GM21786 (cell line): ENCODE results near the gene CLDN16.

Experiments
- ATAC-seq: cut with Tn5 transposase; IDR thresholded peaks from one replicate; pipeline ENCODE4 v1.9.1; 2021; ENCODE audit not compliant: unreplicated experiment

CLDN16 gene

GRCh38 chr3:190378240-190378891, 9.6 kb upstream of the CLDN16 start:
- no peak for ATAC-seq

GRCh38 chr3:190380184-190380583, 7.8 kb upstream of the CLDN16 start:
- ATAC-seq, result no peak

DNA sequence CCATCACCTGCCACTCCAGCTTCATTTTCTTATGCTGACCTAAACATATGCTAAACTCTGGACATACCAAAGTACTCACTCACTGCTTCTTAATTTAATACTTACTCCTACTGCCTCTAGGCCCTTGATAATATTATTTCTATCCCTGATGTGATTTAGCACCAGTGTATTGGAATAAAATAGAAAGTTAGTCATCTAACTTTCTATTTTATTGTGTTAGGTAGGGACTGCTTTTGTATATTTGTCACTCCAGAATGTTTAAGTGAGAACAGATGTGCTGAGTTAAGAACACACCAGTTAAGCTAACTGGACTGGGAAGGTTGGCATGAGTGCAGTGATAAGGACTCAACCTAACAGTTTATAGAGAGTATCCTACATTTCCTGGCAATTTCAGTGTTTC, 6.5 kb upstream of the CLDN16 start:
- ATAC-seq, result no peak

GRCh38 chr3:190382082-190382481, 5.9 kb upstream of the CLDN16 start:
- no peak for ATAC-seq

- ATAC-seq, result peak; percentile 94
Measured at GRCh38 chr3:190384309-190384756, 3.6 kb upstream of the CLDN16 start.

GRCh38 chr3:190385731-190386688, 2.0 kb upstream of the CLDN16 start:
- ATAC-seq, result no peak

DNA sequence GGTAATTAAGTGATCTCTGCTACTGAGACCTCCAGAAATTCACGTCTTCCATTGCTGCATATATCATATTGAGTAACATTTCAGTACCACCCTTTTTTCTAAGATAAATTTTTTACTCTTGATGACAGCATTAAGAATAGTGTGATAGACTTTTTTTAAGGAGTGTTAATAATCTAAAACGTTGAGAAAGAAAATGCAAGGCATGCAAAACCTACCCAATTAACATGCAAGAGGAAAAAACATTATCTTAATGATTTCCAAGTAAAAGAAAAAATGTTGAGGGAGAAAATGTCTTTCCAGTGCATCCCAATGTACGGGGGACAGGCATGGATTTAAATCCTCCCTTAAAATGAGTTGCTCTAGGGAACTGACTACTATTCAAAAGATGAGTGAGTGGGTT, 740 bp downstream of the CLDN16 start:
- ATAC-seq, result no peak

DNA sequence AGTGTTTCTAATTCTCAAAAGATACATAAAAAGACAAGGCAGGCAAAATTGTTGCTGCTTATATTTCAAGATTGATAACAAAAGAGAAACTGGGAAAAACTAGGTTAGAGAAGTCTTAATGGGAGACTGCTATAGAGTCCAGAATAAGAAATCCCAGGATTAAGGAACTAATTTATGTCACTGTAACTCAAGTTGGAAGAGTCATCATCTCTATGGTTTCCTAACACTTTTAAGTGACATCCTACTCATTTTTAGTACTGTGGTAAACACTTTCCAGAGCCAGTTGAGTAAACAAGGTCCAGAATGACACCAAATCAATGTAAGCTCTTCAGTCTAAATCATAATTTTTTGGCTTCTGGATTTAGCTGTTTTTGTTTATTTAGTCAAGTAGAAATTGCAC, 8.0 kb downstream of the CLDN16 start:
- ATAC-seq, result no peak

DNA sequence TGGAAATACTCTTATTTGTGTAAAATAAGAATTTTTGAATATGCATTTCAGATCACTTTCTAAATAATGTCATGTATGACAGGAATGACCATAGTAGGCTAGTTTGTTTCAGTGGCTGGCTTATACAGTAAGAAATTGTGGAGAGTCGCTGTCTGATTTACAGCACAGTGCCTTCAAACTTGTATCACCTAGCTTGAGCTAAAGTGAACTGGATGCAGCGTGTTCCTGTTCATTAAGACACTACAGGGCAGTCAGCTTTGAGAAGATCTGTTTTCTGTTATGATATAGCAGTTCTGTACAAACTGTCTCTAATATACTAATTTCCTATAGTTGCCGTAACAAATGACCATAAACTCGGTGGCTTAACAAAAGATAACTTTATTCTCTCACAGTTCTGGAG, 9.9 kb downstream of the CLDN16 start:
- ATAC-seq, result no peak

GRCh38 chr3:190399677-190400076, 11.7 kb downstream of the CLDN16 start:
- no peak for ATAC-seq

DNA sequence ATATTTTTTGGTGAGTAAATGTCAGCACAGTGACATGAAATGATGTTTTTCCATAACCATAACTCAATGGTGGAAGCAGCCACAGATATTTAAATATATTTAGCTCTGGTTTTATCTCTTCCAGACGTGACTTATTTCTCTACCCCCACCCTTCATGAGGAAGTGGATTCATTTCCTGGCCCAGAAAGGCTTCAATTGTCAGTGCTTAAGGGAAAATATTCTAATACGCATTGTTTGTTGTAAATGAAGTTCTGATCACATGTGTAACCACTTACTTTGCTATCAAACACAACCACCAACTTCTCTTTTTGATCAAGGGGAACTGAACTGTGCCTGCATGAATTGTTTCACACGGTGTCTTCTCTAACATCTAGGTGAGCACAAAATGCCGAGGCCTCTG, 14.0 kb downstream of the CLDN16 start:
- no peak for ATAC-seq

GRCh38 chr3:190404715-190405114, 16.8 kb downstream of the CLDN16 start:
- ATAC-seq, result no peak

DNA sequence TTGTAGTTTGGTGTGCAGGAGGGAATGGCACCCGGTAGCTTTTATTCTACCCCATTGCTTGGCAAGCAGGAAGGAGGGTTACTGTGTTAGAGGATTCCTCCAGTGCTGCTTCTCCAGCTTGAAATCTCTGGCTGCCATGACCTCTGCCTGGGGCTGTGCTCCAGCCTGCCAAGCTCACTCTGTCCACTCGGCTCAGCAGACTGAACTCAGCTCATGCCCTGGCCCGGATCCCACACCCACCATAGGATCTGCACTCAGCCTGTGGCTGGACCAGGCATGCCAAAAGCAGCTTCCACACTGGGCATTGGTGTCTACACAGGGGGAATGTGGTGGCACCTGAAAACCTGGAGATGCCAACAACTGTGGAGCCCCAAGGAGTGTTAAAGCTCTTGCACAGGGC, 26.3 kb downstream of the CLDN16 start:
- ATAC-seq, result no peak

GRCh38 chr3:190424108-190424477, 36.1 kb downstream of the CLDN16 start:
- ATAC-seq, result peak; percentile 11

DNA sequence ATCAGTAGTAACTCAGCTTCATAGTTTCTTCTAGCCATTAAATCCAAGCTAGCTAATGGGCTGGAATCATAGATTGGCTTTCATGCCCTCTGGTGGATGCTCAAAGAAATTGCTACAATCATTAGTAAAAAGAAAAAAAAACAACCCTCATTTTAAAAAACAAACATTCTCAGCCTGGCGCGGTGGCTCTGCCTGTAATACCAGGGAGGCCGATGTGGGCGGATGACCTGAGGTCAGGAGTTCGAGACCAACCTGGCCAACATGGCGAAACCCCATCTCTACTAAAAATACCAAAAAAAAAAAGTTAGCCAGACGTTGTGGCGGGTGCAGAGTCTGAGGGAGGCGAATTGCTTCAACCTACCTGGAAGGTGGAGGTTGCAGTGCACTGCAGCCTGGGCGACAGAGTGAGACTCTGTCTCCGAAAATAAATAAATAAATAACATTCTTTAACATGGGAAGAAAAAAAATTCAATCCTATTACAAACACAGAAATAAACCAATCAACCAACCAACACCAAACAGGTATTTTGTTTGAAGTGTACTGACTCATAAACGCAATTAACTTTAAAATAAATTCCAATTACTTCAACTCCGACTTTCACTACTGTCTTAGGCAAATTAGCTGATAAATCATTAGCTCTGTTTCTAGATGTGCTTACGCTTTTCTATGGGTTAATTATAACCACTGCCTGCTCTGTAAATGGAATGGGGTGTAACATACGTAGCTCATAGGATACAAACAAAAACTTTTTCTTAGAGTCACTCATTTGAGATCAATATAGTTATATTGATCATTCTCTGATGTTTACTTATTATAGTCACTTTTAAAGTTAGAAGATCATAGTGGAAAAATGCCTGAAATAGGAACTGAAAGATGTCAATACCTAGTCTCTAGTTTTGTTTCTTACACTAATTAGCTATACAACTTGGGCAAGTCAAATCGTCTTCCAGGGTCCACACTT, 36.8 kb downstream of the CLDN16 start:
- peak; percentile 65 for ATAC-seq

DNA sequence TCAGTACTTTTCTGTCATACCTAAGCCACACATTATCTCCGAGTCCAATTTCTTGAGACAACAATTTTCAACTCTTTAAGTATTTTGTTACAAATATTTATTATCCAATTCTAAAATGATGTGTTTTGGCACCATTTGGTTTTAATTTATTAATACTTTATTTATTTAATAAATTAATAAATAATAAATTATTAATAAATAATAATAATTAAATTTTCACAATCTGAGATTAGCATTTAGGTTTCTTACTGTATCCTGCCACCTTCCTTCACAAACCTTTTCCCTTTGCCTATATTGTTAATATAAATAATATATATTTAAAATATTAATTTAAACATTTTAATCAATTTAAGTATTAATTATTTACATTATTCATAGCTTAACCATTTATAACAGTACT, 37.9 kb downstream of the CLDN16 start:
- ATAC-seq, result no peak

DNA sequence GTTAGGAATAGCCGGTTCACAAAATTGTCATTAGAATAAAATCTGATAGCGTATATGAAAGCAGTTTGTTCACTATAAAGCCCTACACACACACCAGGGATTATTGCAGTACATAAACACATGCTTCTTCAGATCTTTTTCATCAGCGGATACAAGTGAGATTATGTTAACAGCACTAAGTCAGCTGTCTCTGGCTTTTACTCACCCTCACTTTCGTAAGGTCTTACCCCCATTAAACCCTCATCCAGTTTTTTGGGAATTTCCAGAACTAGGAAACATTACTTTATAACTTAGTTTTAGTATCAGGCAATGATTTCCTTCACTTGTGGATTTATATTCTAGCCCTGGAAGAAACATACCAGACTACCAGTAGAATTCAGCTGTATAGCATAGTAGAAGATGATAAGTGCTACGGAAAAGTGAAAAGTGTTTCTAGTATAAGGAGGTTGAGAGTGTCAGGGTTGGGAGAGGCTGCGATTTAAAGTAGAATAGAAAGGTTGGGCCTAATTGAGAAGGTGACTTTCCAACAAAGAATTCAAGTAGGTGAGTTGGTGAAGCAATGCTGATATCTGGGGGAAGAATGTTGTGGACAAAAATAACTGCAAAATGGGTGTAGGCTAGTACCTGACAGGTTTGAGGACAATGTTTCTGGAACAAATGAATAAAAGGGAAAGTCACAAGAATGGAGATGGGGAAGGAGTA, 39.0 kb downstream of the CLDN16 start:
- ATAC-seq, result no peak

GRCh38 chr3:190429681-190430080, 41.7 kb downstream of the CLDN16 start:
- ATAC-seq, result no peak

DNA sequence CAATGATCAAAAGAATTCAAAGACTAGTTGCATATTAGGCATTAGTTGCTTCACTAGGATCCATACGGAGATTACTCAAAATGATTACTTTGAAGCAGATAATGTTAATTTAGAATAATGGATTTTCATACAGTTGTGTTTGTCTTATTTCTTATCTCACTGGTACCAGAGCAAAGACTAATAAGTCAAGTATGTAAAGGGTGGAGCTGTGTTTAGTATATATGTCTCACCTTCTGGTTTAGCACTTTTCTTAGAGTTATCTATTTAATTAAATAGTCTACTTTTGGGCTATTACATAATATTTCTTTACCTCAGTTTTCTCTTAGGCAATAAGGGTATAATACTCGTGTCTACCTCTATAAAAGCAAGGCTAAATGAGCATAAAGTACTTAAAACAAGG, 42.9 kb downstream of the CLDN16 start:
- ATAC-seq, result no peak

DNA sequence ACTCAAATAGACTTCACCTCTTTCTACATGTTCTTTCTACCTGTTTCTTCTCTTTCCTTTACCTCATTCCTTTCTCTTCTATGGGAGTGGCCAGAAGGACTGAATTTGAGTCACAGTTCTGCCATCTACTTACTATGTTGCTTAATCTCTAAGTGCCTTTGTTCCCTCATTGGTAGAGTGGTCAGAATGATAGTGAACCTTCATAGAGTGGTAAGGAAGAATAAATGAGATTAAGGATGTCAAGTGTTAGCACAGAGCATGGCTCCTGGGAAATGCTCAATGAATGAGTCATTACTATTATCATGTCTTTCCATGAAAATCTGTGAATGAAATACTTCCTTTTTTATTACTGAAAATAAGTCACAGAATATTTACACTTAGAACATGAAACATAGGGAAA, 44.3 kb downstream of the CLDN16 start:
- ATAC-seq, result no peak

GRCh38 chr3:190433626-190434025, 45.7 kb downstream of the CLDN16 start:
- ATAC-seq, result no peak
